Measurements from ENCODE around the gene KCNK13. TPM values are rescaled to one million over a fixed set of nuclear protein-coding genes. Genes with fewer than 3 reads are reported as not detected.

Gene KCNK13
- total RNA-seq, 2 experiments from 2014 or later, result not detected

- Mint-ChIP-seq H3K4me1 (ENCODE audit: low read depth) (no peaks in the 10 kb centered on the region), H3K4me3 (no peak overlapping the region), H3K36me3 (ENCODE audit: low read depth) (no peaks in the 10 kb centered on the region), H3K27me3 (ENCODE audit: low read depth) (peaks cover 16% of the 10 kb centered on the region), H3K27ac (no peak overlapping the region), H3K9me3 (no peaks in the 10 kb centered on the region)
- intact Hi-C loops (cut with micrococcal nuclease), result no loop called here
- DNase-seq, result no peak
- CTCF ChIA-PET, result interaction anchor here (1.5 kb wide), 1 partner anchor 39 kb away, joined by 3 read pairs; no protein-coding TSS in a partner anchor
Measured at GRCh38 chr14:90109858-90110257, 48.1 kb downstream of the KCNK13 start.

GRCh38 chr14:90111895-90112534, 50.2 kb downstream of the KCNK13 start:
- Mint-ChIP-seq H3K27ac (no peak overlapping the region), H3K4me3 (no peak overlapping the region), H3K27me3 (ENCODE audit: low read depth) (peaks cover 16% of the 10 kb centered on the region), H3K36me3 (ENCODE audit: low read depth) (no peaks in the 10 kb centered on the region), H3K4me1 (ENCODE audit: low read depth) (no peaks in the 10 kb centered on the region), H3K9me3 (no peaks in the 10 kb centered on the region)
- DNase-seq, result no peak
- CTCF ChIA-PET, result no interaction called here
- intact Hi-C loops (cut with micrococcal nuclease), result no loop called here

DNA sequence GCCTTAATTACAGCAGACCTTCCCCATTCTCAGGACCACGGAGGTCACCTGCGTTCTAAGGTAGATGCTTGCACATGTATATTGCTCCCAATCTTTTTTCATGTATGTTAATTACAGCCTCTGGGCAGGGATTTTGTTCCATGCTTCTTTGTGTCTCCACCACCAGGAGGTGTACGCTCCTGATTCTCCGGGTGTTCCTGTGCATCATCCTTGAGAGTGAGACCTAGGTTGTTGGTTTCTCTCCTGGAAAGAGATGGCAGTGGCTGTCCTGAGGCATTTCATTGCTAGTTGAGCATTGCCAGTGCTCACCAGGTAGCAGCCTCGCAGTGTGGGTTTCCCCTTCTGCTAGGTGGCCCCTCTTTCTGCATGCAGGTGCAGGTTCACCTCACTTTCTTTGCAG, 52.8 kb downstream of the KCNK13 start:
- Mint-ChIP-seq H3K9me3 (no peaks in the 10 kb centered on the region), H3K36me3 (ENCODE audit: low read depth) (no peaks in the 10 kb centered on the region), H3K4me3 (no peak overlapping the region), H3K27me3 (ENCODE audit: low read depth) (peaks cover 20% of the 10 kb centered on the region), H3K27ac (no peak overlapping the region), H3K4me1 (ENCODE audit: low read depth) (no peaks in the 10 kb centered on the region)
- intact Hi-C loops (cut with micrococcal nuclease), result no loop called here
- CTCF ChIA-PET, result interaction anchor here (1.8 kb wide), 1 partner anchor 120 kb away, joined by 4 read pairs; no protein-coding TSS in a partner anchor
- DNase-seq, result no peak

DNA sequence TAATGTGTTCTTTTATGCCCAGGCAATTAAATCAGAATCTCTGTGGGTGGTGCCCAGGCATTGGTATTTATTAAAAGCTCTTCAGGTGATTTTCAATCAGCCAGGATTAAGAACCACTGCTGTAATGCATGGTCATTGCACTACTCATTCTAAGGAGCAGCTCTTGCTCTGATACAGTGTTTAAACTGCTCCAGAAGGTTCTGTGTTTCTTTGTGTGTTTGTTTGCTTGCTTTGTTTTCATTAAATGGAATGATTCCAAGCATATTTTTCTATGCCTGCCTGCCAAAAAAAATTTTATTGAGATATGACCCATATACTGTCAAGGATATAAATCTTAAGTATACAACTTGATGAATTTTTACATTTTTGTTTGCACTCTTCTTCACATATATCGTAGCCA, 54.0 kb downstream of the KCNK13 start:
- CTCF ChIA-PET, result no interaction called here
- no peak overlapping the region for H3K4me3 Mint-ChIP-seq
- H3K27ac Mint-ChIP-seq, result no peak overlapping the region
- intact Hi-C loops (cut with micrococcal nuclease), result no loop called here
- H3K4me1 Mint-ChIP-seq (ENCODE audit: low read depth), result no peaks in the 10 kb centered on the region
- peaks cover 17% of the 10 kb centered on the region for H3K27me3 Mint-ChIP-seq (ENCODE audit: low read depth)
- DNase-seq, result no peak
- H3K9me3 Mint-ChIP-seq, result peaks cover 5% of the 10 kb centered on the region
- H3K36me3 Mint-ChIP-seq (ENCODE audit: low read depth), result no peaks in the 10 kb centered on the region

DNA sequence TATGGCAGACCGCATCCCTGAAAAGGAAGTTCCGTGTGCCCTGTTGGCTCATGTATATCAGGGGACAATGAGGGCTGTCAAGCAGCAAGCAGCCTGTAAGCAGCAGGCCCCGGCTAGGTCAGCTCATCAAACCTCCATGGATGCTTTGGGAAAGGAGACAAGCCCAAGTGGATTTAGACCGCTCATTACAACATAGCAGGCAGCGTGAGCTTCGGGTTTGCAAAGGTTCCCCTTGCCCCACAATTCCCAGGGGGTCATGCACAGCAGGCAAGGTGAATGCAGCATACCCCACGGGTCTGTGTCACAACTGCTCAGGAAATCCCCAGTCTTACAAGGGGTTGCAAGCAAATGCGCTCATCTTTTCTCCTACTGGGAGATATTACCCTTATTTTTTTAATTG, 54.6 kb downstream of the KCNK13 start:
- CTCF ChIA-PET, result no interaction called here
- no peak overlapping the region for H3K27ac Mint-ChIP-seq
- H3K36me3 Mint-ChIP-seq (ENCODE audit: low read depth), result no peaks in the 10 kb centered on the region
- H3K9me3 Mint-ChIP-seq, result peaks cover 5% of the 10 kb centered on the region
- H3K27me3 Mint-ChIP-seq (ENCODE audit: low read depth), result peaks cover 13% of the 10 kb centered on the region
- H3K4me3 Mint-ChIP-seq, result no peak overlapping the region
- DNase-seq, result no peak
- no peaks in the 10 kb centered on the region for H3K4me1 Mint-ChIP-seq (ENCODE audit: low read depth)
- intact Hi-C loops (cut with micrococcal nuclease), result no loop called here

DNA sequence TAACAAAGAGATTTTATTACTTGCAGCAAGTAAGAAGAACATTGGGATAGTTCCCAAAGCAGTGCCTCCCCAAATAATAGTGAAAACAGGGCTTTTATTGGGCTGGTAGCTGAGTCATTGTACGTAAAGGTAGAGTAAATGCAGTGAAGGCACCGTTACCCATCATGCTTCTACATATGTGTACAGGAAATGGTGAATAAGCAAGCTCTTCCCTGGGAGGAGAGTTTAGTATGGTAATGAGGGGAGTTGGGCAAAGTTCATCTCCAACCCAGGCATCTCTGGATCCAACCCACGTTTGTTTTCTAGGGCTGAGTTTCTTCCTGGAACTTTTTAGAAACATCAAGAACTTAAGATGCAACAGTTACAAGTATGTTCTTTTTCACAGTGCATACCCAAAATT, 56.2 kb downstream of the KCNK13 start:
- peaks cover 5% of the 10 kb centered on the region for H3K9me3 Mint-ChIP-seq
- no peak overlapping the region for H3K4me3 Mint-ChIP-seq
- CTCF ChIA-PET, result no interaction called here
- peaks cover 7% of the 10 kb centered on the region for H3K27me3 Mint-ChIP-seq (ENCODE audit: low read depth)
- no peaks in the 10 kb centered on the region for H3K36me3 Mint-ChIP-seq (ENCODE audit: low read depth)
- no peak for DNase-seq
- no peak overlapping the region for H3K27ac Mint-ChIP-seq
- intact Hi-C loops (cut with micrococcal nuclease), result no loop called here
- H3K4me1 Mint-ChIP-seq (ENCODE audit: low read depth), result no peaks in the 10 kb centered on the region

DNA sequence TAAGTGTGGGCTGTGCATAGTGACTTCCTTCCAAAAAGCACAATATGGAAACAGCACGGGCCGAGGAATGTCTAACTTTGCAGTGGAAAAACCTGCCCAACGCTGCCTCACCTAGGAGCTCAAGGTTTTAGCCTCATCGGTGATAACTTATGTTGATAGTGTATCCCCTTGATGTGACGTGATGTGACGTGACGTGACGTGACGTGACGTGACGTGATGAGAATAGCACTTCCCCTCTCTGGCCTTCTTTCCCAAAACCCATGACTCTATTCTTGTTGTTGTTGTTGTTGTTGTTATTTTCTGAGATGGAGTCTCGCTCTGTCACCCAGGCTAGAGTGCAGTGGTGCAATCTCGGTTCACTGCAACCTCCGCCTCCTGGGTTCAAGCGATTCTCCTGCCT, 64.5 kb downstream of the KCNK13 start:
- intact Hi-C loops (cut with micrococcal nuclease), result no loop called here
- peaks cover 9% of the 10 kb centered on the region for H3K27me3 Mint-ChIP-seq (ENCODE audit: low read depth)
- no peaks in the 10 kb centered on the region for H3K9me3 Mint-ChIP-seq
- CTCF ChIA-PET, result no interaction called here
- DNase-seq, result no peak
- H3K27ac Mint-ChIP-seq, result no peak overlapping the region
- no peaks in the 10 kb centered on the region for H3K4me1 Mint-ChIP-seq (ENCODE audit: low read depth)
- no peak overlapping the region for H3K4me3 Mint-ChIP-seq
- no peaks in the 10 kb centered on the region for H3K36me3 Mint-ChIP-seq (ENCODE audit: low read depth)

- H3K9me3 Mint-ChIP-seq, result no peaks in the 10 kb centered on the region
- peaks cover 3% of the 10 kb centered on the region for H3K27me3 Mint-ChIP-seq (ENCODE audit: low read depth)
- intact Hi-C loops (cut with micrococcal nuclease), result no loop called here
- no peak overlapping the region for H3K4me3 Mint-ChIP-seq
- CTCF ChIA-PET, result interaction anchor here (0.6 kb wide), 1 partner anchor 164 kb away, joined by 5 read pairs; no protein-coding TSS in a partner anchor
- H3K4me1 Mint-ChIP-seq (ENCODE audit: low read depth), result no peaks in the 10 kb centered on the region
- H3K36me3 Mint-ChIP-seq (ENCODE audit: low read depth), result no peaks in the 10 kb centered on the region
- H3K27ac Mint-ChIP-seq, result no peak overlapping the region
- no peak for DNase-seq
Measured at GRCh38 chr14:90132821-90133570, 71.2 kb downstream of the KCNK13 start.

GRCh38 chr14:90136904-90137303, 75.1 kb downstream of the KCNK13 start:
- Mint-ChIP-seq H3K4me1 (ENCODE audit: low read depth) (no peaks in the 10 kb centered on the region), H3K36me3 (ENCODE audit: low read depth) (no peaks in the 10 kb centered on the region), H3K27ac (no peak overlapping the region), H3K9me3 (no peaks in the 10 kb centered on the region), H3K4me3 (no peak overlapping the region), H3K27me3 (ENCODE audit: low read depth) (peaks cover 8% of the 10 kb centered on the region)
- intact Hi-C loops (cut with micrococcal nuclease), result no loop called here
- DNase-seq, result no peak
- CTCF ChIA-PET, result no interaction called here

GRCh38 chr14:90137807-90138206, 76.0 kb downstream of the KCNK13 start:
- CTCF ChIA-PET, result interaction anchor here (1.2 kb wide), 1 partner anchor 198 kb away, joined by 3 read pairs; no protein-coding TSS in a partner anchor
- H3K27ac Mint-ChIP-seq, result no peak overlapping the region
- no peaks in the 10 kb centered on the region for H3K9me3 Mint-ChIP-seq
- no peak for DNase-seq
- intact Hi-C loops (cut with micrococcal nuclease), result no loop called here
- H3K4me3 Mint-ChIP-seq, result no peak overlapping the region
- peaks cover 8% of the 10 kb centered on the region for H3K27me3 Mint-ChIP-seq (ENCODE audit: low read depth)
- no peaks in the 10 kb centered on the region for H3K4me1 Mint-ChIP-seq (ENCODE audit: low read depth)
- H3K36me3 Mint-ChIP-seq (ENCODE audit: low read depth), result no peaks in the 10 kb centered on the region

DNA sequence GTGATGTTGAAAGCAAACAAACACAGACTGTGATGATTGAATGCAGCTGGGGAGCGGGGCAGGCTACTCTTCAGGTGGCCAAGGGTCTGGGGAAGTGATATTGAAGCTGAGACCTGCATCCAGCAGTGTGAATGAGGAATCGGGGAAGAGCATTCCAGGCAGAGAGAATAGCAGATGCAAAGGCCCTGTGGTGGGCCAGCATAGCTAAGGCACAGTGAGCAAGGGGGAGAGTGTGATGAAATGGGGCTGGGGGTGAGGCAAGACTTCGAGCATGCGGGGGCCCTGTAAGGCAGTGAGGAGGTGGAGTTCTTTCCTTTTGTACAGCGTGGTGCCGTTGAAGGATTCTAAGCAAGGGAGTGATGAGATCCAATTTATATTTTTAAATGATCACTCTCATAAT, 77.4 kb downstream of the KCNK13 start:
- H3K4me3 Mint-ChIP-seq, result no peak overlapping the region
- H3K27me3 Mint-ChIP-seq (ENCODE audit: low read depth), result peaks cover 8% of the 10 kb centered on the region
- no peaks in the 10 kb centered on the region for H3K9me3 Mint-ChIP-seq
- no peak overlapping the region for H3K27ac Mint-ChIP-seq
- no peaks in the 10 kb centered on the region for H3K4me1 Mint-ChIP-seq (ENCODE audit: low read depth)
- intact Hi-C loops (cut with micrococcal nuclease), result no loop called here
- no peaks in the 10 kb centered on the region for H3K36me3 Mint-ChIP-seq (ENCODE audit: low read depth)
- no peak for DNase-seq
- CTCF ChIA-PET, result no interaction called here

DNA sequence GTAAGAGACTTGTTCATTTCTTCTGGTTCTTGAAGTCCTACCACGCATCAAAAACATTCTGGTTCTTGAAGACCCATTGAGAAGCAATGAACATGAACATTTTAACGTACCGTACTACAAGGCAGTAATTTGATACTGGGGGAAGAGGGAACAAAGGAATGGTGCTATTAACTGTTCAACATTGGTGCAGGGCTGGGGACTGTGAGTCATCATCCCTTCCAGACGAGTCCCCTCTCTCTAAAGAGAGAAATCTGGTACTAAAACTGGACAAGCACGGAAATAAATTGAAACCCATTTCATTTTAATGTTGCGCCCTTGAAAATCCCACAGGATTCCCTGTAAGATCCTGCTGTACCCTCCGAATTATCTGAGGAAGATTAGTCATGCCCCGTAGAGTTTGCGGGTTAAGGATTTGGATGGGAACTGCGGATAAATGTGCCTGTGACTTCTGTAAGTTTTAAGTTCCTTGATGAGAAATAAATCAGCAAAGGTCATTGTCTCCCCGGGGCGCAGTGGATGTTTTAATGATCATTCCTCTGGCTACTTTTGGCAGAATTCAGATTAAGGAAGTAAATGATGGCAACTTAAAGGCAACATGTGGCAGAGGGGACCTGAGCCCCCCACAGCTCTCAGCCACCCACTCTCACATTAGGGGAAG, 78.6 kb downstream of the KCNK13 start:
- Mint-ChIP-seq H3K27me3 (ENCODE audit: low read depth) (peaks cover 11% of the 10 kb centered on the region), H3K4me1 (ENCODE audit: low read depth) (no peaks in the 10 kb centered on the region), H3K9me3 (no peaks in the 10 kb centered on the region), H3K36me3 (ENCODE audit: low read depth) (no peaks in the 10 kb centered on the region), H3K4me3 (no peak overlapping the region), H3K27ac (no peak overlapping the region)
- DNase-seq, result no peak
- intact Hi-C loops (cut with micrococcal nuclease), result no loop called here
- CTCF ChIA-PET, result interaction anchor here (0.6 to 1.5 kb wide), 2 partner anchors 96 to 1146 kb away, joined by 3 read pairs; no protein-coding TSS in a partner anchor
